NCI-H446 (cell line): Measurements from ENCODE around the gene CERK.

Experiments
- DNase-seq, 2 experiments: peaks; one replicate each; lab custom pipeline; 2025; lab: John Stamatoyannopoulos, UW

Gene CERK

DNA sequence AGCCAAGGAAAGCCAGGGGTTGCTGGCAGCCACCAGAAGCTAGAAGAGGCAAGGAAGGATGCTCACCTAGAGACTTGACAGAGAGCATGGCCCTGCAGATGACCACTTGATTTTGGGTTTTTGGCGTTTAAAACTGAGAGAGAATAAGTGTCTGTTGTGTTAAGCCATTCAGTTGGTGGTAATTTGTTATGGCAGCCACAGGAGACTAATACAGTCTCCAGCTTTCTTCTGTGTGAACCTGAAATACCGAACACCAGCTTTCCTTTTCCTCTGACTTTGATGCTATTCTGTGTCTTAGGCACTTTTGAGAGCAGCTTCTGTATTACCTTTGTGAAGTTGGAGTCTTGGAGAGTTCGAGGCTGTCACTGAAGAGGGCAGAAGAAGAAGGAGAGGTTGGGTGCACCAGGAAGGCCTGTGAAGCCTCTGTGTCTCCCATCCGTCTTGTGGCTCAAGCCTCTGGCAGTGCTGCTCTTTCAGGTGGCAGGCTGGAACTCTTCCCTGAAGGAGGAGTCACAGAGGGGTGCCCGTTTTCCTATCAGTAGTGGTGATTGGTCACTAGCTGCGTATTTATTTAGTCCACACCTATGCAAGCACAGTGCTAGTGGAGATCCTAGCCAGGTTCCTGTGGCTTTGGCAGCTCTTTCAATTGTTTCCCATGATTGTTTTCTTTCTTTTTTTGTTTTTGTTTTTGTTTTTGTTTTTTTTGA is 26.9 kb upstream of the CERK start:
- no peak for DNase-seq

DNA sequence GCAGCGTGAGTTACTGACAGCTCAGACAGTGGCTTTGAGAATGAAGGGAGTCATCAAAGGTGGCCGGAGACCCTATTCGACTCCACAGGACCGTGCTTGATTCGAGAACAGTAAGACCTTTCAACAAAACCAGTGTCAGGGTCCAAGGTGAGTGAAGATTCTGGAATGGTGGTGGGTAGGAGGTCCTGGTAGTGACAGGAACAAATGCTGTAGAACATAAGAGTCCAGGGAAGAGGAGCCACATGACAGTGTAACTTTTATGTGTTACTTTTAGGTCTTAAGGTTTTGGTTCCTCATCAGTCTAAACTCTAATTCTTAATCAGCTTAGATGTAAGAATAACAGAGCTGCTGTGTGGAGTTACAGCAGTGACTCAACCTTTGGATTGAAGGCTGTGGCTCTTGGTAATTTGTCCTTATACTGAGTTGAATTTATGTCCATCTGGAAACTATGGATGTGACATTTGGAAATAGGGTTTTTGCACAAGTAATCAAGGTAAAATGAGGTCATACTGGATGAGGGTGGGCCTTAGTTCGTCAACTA is 26.2 kb upstream of the CERK start:
- no peak for DNase-seq

DNA sequence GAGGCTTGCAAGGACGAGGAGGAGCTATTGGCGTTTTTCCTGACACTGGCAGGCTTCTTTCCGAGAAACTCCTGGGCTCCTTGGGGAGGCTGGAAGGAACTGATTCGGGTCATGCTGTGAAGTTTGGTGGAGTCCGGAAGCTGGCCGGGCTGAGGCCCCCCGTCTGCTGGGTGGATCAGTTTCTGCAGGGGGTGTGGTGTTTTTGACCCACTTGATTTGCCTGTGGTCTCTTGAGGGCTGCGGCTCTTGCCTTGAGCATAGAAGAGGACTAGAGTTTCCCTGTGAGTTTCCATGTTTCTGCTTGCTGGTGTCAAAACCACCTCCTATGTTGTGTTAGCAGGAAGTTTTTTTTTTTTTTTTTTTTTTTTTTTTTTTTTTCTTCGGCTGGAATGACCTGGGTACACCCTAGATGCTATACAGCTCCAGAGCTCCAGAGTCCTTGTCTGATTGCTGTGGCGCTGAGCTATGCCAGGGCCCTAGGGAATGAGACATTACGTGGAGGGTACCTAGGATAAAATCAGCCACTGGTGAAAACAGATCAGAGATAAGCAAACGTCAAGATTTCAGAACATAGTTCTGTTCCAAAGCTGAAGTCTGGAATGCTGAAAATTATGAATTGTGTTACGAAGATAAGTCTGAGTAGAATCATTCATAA is 25.1 kb upstream of the CERK start:
- DNase-seq = no peak

DNA sequence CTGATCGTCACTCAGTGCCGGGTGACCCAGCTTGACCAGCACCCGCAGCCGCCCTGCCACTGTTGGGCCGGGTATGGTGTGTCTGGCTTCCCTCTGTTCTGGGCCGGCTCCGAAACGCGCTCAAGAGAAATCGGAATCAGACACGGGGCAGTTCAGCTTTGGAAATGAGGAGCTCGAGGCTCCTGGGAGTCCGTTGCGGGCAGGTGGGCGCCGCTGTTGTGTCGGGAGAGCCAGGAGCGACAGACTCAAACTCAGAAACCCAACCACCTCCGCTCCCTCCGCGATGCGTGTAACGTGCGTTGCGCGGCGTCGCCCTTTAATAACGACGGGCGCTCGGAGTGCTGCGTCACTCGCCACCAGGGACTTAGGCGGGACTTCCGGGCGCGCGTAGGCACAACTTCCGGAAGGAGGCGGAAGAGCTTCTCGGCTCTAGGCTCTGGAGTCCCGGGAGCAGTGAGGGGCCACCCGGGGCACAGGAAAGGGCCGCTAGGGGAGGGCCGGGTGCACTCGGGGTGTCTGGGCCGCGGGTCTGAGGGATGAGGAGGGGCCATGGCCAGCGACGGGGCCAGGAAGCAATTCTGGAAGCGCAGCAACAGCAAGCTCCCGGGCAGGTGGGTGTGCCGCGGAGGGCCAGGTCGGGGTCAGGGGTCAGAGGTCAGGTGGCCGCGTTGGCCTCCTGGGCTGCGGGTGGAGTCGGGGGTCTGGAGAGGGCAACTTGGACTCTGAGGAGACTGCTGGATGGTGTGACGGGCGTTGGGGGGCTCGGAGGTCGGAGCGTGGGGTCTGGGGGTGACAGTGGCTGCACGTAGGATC is 24.4 kb upstream of the CERK start, which contains the start of gene TBC1D22A:
TBC1D22A (plus strand) TSS at position 413 of the 813 bp plus-strand sequence; CDS start at position 550, 137 bp downstream.
- DNase-seq = peak; percentile 80 to 96

DNA sequence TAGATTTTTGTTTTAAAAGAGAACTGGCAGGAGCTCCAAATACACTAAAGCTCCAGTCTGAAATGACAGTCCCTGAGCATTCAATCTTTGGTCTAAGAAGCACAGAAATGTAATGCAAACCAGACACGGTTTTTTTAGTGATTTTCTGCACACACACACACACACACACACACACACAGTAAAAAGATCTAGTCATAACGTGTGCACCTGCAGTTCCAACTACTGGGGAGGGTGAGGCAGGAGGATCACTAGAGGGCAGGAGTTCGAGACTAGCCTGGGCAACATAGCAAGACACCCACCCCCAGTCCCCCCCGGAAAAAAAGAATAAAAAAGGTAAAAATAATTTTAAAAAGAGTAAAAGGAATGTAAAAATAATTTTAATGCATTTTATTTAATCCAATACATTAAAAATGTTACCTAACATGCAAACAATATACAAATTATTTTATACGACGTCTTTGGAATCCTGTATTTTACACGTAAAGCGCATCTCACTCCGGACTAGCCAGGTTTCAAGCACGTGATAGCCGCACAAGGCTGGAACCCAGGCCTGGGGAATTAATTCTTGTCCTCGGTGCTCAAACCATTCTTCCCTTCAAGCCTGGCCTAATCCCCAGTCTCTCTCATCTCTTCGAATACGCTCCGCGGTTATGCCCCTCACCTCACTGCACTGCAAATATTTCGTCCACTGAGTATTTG is 23.6 kb upstream of the CERK start:
- no peak for DNase-seq

DNA sequence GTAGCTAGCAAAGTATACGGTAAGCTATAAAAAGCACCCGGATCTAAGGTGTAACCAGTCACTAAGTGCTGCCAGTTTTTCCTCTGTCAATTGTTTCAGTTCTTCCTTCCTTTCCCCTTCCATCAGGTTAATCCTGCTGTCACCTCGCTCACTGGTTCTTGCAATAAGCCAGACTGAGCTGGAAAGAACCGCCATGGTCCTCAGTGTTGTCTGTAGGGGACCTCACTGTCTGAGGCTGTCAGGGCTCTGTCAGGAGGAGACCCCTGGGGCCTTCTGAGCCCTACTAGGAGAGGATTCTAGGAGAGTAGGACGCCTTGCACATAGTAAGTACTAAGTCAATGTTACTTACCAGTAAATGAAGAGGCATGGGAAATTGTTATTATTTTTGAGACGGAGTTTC is 23.0 kb upstream of the CERK start:
- DNase-seq = no peak

DNA sequence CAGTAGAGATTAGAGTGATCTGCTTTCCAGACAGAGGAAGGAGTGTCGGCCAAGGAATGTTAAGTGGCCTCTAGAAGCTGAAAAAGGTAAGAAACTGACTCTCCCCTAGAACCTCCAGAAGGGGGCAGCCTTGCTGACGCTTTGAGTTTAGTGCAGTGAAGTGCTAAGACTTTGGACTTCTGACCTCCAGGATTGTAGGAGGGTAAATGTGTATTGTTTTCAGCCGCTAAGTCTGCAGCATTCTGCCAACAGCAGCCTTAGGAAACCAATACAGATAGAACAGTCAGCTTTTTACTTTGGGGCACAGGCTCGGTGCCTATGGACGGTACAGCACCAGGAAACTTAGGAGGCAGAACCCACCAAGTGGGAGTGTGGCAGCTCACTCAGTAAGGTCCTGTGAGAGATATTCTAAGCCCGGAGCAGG is 20.8 kb upstream of the CERK start:
- peak in 1 of 2 experiments; percentile 51 for DNase-seq

DNA sequence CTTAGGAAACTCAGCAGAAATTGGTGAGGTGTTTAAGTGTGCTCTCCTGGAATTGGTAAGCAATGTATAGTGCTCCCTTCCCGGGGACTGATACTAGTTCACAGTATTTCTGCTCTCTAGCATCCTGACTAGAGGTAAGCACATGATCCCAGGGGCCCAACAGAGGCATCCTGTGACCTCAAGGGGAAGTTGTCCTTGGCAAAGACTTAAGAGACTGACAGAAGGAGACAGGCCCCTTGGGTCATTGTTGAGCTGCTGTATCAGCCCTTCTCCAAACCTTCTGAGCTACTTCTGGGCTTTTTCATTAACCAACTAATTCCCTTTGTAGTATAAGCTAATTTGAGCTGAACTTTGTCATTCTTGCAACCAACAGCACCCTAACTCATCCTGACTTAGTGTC is 20.1 kb upstream of the CERK start:
- no peak for DNase-seq

DNA sequence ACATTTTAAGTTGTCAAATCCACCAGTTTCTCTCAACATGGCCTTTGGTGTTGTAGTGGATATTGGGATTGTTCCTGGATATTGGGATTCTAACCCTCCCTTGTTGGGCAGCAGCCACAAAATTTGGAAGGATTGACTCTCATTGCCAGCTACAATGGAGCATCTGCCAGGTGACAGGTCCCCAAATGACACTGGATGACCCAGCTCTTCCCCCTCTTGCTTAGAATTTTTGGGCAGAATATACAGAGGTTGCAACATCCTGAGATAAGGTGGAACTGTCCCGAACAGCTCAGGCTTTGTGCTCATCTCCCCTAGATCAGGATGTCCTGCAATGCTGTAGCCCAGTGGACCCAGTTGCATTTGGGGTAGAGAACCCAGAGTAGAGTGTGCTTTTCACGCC is 19.1 kb upstream of the CERK start:
- no peak for DNase-seq

DNA sequence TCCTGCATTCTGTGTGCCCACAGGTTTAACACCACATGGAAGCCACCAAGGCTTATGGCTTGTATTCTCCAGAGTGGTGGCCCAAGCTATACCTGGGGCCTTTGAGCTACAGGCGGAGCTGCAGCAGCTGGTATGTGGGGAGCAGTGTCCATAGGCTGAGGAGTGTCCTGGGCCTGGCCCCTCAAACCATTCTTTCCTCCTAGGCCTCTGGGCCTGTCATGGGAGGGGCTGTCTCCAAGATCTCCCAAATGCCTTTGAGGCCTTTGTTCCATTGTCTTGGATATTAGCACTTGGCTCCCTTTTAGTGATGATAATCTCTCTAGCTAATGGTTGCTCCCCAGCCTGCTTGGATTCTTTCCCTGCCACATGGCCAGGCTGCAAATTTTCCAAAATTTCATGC is 18.0 kb upstream of the CERK start:
- no peak for DNase-seq

DNA sequence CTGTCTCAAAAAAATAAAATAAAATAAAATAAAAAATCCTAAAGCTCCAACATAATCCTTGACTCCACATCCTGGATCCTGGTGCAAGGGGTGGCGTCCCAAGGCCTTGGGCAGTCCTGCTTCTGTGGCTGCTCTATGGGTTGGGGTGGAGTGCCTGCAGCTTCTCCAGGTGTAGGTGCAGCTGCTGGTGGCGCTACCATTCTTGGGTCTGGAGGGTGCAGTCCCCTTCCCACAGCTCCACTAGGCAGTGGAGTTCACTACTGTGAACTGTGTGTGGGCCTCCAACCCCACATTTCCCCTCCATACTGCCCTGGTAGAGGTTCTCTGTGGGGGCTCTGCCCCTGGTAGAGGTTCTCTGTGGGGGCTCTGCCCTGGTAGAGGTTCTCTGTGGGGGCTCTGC is 17.5 kb upstream of the CERK start:
- no peak for DNase-seq

DNA sequence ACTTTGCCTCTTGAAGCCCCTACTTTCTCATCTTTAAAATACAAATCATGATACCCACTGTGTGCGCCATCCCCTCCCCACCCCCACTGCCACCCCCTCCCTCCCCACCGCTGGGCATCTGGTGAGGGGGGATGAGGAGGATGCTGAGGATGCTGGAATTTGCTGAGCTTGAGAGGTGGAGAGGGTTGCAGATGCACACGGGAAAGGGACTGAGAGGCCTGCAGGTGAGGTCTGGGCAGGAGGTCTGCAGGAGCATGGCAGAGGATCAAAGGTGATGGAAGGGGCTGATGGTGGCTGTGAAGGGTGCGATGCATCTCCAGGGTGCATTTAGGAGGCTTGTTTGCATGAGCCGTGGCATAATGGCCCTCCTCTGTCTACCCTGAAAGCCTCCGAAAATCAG is 16.8 kb upstream of the CERK start:
- DNase-seq = no peak

DNA sequence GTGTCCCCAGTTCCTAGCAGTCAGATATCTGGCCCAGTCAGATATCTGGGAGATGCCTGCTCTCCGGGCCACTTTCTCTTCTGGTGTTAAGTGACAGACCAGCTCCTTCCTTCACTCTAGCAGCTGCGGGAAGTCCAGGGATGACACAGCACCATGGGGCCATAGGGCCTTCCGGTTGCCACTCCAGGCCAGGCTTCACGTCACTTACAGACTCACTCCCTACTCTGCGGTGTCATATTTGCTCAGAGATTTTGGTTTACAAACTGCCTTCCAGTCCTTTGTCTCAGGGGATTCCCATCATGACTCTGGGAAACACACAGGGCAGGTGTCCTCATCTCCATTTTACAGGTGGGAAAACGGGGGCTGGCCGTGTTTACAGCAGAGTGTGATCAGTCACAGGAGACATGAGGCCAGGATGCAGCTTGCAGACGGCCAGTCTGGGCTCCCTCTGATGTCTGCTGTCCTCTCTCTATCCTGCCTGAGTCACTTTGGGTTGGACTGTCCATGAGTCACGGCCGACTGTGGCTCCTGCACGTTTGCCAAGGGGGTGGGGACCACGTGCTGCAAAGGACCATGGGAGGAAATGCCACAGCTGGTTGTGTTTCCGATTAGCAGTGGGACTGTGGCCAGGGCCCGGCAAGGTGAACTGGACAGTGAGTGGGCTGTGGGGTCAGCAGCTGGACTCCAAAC is 16.2 kb upstream of the CERK start:
- no peak for DNase-seq

DNA sequence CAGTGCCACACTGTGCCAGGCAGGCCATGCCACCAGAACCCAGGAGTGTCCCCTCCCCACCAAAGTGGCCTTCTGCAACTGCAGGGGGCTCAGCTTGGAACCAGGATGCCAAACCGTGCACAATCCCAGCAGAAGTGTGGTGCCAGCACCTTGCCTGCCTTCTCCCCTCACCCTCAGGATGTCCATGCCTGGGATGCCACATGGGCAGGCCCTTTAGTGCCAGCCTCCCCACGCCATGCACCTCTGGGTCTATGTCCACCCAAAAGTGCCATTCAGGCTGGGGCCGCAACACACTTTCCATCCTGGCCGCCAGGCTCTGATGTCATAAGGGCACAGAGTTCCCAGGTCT is 15.7 kb upstream of the CERK start:
- DNase-seq = no peak

DNA sequence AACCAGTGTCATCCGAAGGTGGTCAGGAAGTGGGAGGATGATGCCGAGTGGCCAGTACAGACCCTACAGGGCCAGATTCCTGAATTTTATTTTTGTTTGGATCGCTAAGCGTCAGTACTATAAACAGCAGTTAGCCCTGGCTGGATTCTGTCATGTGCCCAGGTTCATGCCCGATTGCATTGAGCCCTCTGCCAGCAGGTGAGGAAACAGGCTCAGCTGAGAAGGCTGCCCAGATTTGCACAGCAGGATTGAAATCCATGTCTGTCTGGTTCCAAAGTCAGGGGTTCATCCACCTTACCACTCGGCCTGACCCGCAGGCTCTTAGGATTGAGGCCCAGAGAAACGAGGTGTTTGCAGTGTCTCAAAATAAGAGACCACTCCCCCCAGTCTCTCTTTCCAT is 15.3 kb upstream of the CERK start:
- no peak for DNase-seq

DNA sequence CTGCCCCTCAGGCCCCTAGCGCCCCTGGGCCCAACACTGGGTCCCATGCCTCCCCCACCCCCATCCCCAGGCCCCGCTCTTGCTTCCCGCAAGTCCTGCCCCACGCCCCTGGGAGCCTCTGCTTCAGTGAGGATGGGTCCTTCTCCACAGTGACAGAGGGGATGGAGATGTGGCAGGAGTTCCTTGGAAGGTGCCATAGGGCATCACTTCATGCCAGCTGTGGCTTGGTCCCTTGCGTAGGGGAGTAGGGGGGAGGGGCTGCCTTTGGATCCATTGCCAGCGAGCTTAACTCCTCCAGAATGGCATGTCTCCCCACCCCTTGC is 14.9 kb upstream of the CERK start:
- DNase-seq = no peak

DNA sequence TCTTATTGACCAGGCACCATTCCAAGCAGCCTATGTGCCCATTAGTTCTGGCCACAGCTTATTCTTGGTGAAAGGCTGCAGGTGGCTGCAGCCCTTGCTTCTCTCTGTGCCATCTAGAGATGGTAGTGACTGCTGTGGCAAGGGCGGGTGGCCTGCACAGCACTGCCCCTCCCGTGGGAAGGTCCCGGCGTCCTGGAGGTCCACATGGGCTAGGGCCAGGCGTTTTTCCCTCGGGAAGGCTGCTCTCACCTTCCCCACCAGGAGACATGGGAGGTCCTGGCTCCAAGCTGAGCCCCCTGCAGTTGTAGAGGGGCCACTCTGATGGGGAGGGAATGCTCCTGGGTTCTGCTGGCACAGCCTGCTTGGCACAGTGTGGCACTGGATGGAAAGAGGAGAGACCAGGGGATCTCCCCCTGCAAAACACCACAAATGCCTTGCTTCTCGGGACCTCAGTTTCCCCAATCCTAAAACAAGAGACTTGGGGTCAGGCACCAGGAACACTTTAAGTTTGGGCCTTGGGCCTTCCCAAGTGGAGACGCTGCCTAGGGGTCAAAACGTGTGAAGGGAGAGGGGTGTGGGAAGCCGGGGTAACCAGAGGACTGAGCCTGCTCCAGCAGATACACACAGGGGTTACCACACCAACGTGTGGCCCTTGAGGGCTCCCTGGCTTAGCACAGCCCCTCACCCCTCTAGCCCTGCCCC is 14.4 kb upstream of the CERK start:
- no peak for DNase-seq

DNA sequence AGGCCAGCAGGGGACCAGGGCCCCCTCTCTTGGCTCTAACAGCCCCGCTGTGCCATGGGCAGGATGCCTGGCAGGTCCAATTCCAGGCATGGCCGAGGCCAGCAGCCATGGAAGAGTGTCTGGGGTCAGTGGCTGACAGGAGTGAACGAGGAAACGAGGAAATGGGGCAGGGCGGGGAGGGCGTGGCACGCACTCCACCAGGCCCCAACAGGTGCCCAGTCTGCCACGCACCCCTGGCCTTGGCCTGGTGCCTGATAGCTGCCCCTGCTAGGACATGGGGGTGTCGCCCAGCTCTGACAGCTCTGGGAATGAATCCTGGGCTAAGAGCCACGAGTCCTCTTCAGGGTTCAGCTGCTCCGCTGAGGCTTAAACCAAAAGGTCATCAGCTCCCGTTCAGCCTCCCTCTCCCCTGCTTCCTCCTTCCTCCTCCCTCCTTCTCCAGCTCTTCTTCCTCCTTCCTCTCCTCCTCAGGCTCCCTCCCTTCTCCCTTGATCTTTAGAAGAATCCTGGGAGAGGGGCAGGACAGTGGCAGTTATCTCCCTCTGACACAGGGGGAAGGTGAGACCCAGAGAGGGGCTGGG is 12.9 kb upstream of the CERK start:
- no peak for DNase-seq

DNA sequence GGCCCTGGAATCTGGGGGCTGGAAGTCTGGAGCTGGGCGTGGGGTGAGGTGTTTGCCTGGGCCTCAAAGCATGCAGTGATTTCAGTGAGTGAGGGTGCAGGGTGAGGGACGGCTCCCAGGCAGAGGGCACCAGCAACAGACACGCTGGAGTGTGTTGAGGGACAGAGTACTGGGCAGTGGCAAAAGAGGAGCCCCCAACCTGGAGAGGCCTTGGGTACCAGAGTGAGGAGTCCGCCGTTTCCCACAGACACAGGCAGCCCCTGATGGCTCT is 12.4 kb upstream of the CERK start:
- DNase-seq = no peak

DNA sequence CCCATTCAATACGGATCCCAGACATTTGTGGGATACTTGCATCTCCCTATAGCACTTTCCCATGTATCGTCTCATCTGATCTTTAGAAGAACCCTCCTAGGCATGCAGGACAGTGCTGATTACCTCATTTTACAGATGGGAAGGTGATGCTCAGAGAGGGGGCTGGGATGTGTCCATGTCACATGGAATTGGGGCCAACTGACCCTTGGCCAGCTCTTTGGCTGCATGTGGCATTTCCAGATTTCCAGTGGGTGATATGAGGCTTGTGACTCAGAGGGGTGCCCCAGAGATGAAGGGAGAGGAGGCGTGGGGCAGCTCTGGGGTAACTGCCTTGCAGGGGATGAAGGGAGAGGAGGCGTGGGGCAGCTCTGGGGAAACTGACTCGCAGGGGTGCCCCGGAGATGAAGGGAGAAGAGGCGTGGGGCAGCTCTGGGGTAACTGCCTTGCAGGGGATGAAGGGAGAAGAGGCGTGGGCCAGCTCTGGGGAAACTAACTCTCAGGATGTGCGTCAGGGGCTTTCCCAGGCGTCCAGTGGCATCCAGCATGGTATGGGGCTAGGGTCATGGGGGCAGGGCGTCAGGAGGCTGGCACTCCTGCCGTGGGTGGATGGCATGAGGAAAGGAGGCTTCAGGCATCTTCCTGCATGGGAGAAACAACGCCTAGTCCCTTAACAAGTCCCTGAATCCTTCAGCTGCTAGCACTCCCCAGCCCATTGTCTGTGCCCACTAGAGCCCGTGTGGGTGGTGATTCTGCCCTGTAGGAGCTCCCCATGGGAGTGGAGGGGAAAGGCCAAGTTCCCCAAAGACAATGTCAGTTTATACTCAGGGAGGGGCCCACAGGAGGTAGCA is 11.9 kb upstream of the CERK start:
- no peak for DNase-seq
